ENCODE data around the gene RALB. TPM values are rescaled to one million over a fixed set of nuclear protein-coding genes. Genes with fewer than 3 reads are reported as not detected.

Gene RALB
- total RNA-seq, 6 experiments from 2014 or later = 60.1 to 72.5 (median 69.2) TPM

- Mint-ChIP-seq H3K4me3 (no peak overlapping the region), H3K27ac (no peak overlapping the region), H3K36me3 (ENCODE audit: low read depth) (peaks cover 2% of the 10 kb centered on the region), H3K4me1 (ENCODE audit: low read depth) (peaks cover 10% of the 10 kb centered on the region), H3K27me3 (ENCODE audit: insufficient read depth) (peaks cover 8% of the 10 kb centered on the region), H3K9me3 (peaks cover 2% of the 10 kb centered on the region; the same call in 1 of the 2 replicates)
- no peak for TF ChIP-seq CTCF (IDR thresholded peaks at IDR 0.05)
- DNase-seq = no peak
These were observed 25.3 kb upstream of the RALB start for GRCh38 chr2:120227111-120227991.

GRCh38 chr2:120228503-120228902 is 24.1 kb upstream of the RALB start:
- H3K36me3 Mint-ChIP-seq (ENCODE audit: low read depth) = no peaks in the 10 kb centered on the region

GRCh38 chr2:120229341-120229740 is 23.3 kb upstream of the RALB start:
- peaks cover under 1% of the 10 kb centered on the region; the same call in 1 of the 2 replicates for H3K4me1 Mint-ChIP-seq (ENCODE audit: low read depth)
- H3K27ac Mint-ChIP-seq = no peak overlapping the region
- no peaks in the 10 kb centered on the region for H3K36me3 Mint-ChIP-seq (ENCODE audit: low read depth)
- no peak overlapping the region for H3K4me3 Mint-ChIP-seq
- peaks cover 8% of the 10 kb centered on the region for H3K27me3 Mint-ChIP-seq (ENCODE audit: insufficient read depth)
- H3K9me3 Mint-ChIP-seq = no peaks in the 10 kb centered on the region
- no peak for TF ChIP-seq CTCF (IDR thresholded peaks at IDR 0.05)
- DNase-seq = no peak

More at GRCh38 chr2:120228503-120228902, 24.1 kb upstream of the RALB start:
- Mint-ChIP-seq H3K9me3 (no peaks in the 10 kb centered on the region), H3K4me3 (no peak overlapping the region), H3K27ac (no peak overlapping the region), H3K4me1 (ENCODE audit: low read depth) (peaks cover 8% of the 10 kb centered on the region), H3K27me3 (ENCODE audit: insufficient read depth) (peaks cover 8% of the 10 kb centered on the region)
- TF ChIP-seq CTCF (IDR thresholded peaks at IDR 0.05) = 0 out of 2 replicates have a peak, but pooled peaks have one; percentile 13
- no peak for DNase-seq

- Mint-ChIP-seq H3K4me1 (ENCODE audit: low read depth) (no peaks in the 10 kb centered on the region), H3K4me3 (no peak overlapping the region), H3K27me3 (ENCODE audit: insufficient read depth) (peaks cover 6% of the 10 kb centered on the region; the same call in 1 of the 2 replicates), H3K36me3 (ENCODE audit: low read depth) (no peaks in the 10 kb centered on the region; the same call in 1 of the 2 replicates), H3K27ac (no peak overlapping the region), H3K9me3 (no peaks in the 10 kb centered on the region)
- no peak for TF ChIP-seq CTCF (IDR thresholded peaks at IDR 0.05)
- DNase-seq = no peak
These were observed 21.9 kb upstream of the RALB start for GRCh38 chr2:120230515-120231471.

GRCh38 chr2:120231564-120231973 is 21.1 kb upstream of the RALB start:
- Mint-ChIP-seq H3K36me3 (ENCODE audit: low read depth) (no peaks in the 10 kb centered on the region; the same call in 1 of the 2 replicates), H3K4me1 (ENCODE audit: low read depth) (peaks cover under 1% of the 10 kb centered on the region; the same call in 1 of the 2 replicates), H3K27me3 (ENCODE audit: insufficient read depth) (peaks cover 6% of the 10 kb centered on the region; the same call in 1 of the 2 replicates), H3K27ac (no peak overlapping the region), H3K4me3 (no peak overlapping the region), H3K9me3 (no peaks in the 10 kb centered on the region)
- no peak for DNase-seq
- no peak for TF ChIP-seq CTCF (IDR thresholded peaks at IDR 0.05)

Measured in HFFc6 (cell line).